Neutrophil (primary cell): ENCODE data around the gene SALL3.

Experiments used
- H3K27ac ChIP-seq: fragments of 200-600 bp; sonication (generic); 2 replicates; pipeline ENCODE4 v1.5.1; 2016; ENCODE audit warnings: mild to moderate bottlenecking, moderate library complexity
- H3K27me3 ChIP-seq: fragments of 200-600 bp; sonication (generic); 2 replicates; pipeline ENCODE4 v1.6.0; 2016; ENCODE audit warnings: mild to moderate bottlenecking
- H3K36me3 ChIP-seq: fragments of 200-600 bp; sonication (generic); 2 replicates; pipeline ENCODE4 v1.5.1; 2017
- H3K4me1 ChIP-seq, 2 experiments: fragments of 200-600 bp in 1 of 2; sonication (generic) in 1 of 2; 1 replicate in 1 of 2; 2 replicates in 1 of 2; pipeline versions ENCODE4 v1.5.1 to v1.6.1; 2013 to 2016; ENCODE audit warnings: low read depth in 1 of 2, low read length in 1 of 2, mild to moderate bottlenecking in 1 of 2, moderate library complexity in 1 of 2; ENCODE audit not compliant: control insufficient read depth in 1 of 2, insufficient read depth in 1 of 2
- H3K4me3 ChIP-seq, 2 experiments: fragments of 200-600 bp in 1 of 2; sonication (generic) in 1 of 2; 1 replicate in 1 of 2; 2 replicates in 1 of 2; pipeline ENCODE4 v1.5.1; 2013 to 2016; ENCODE audit warnings: low read depth in 1 of 2, low read length in 1 of 2, mild to moderate bottlenecking in 1 of 2, moderate library complexity in 1 of 2
- H3K9me3 ChIP-seq: fragments of 200-600 bp; sonication (generic); 2 replicates; pipeline ENCODE4 v1.5.1; 2016
- CTCF ChIP-seq: fragments of 200-600 bp; sonication (generic); IDR thresholded peaks from 2 replicates; pipeline ENCODE4 v1.5.1; 2016; ENCODE audit warnings: antibody characterized with exemption

SALL3 gene

GRCh38 chr18:78971511-78972245 lies 7.9 kb upstream of the SALL3 start:
- Histone ChIP-seq H3K9me3 (no peaks in the 10 kb centered on the region), H3K36me3 (no peaks in the 10 kb centered on the region), H3K27me3 (peaks cover 95% of the 10 kb centered on the region), H3K4me3 (no peak overlapping the region), H3K4me1 (no peaks in the 10 kb centered on the region), H3K27ac (no peak overlapping the region)
- TF ChIP-seq CTCF = no peak

GRCh38 chr18:78972385-78972918 lies 7.2 kb upstream of the SALL3 start:
- no peak overlapping the region for H3K27ac ChIP-seq
- no peaks in the 10 kb centered on the region for H3K36me3 ChIP-seq
- H3K4me1 ChIP-seq = no peaks in the 10 kb centered on the region
- H3K4me3 ChIP-seq = no peak overlapping the region
- peaks cover 99% of the 10 kb centered on the region for H3K27me3 ChIP-seq
- no peaks in the 10 kb centered on the region for H3K9me3 ChIP-seq
- no peak for TF ChIP-seq CTCF

- Histone ChIP-seq H3K27me3 (peaks cover 99% of the 10 kb centered on the region), H3K9me3 (no peaks in the 10 kb centered on the region), H3K36me3 (no peaks in the 10 kb centered on the region), H3K4me1 (no peaks in the 10 kb centered on the region), H3K27ac (no peak overlapping the region), H3K4me3 (no peak overlapping the region)
- no peak for TF ChIP-seq CTCF
Measured at GRCh38 chr18:78972930-78973331, 6.7 kb upstream of the SALL3 start.

- H3K4me3 ChIP-seq = no peak overlapping the region
- peaks cover 99% of the 10 kb centered on the region for H3K27me3 ChIP-seq
Measured at GRCh38 chr18:78973357-78974083, 6.1 kb upstream of the SALL3 start.

More at GRCh38 chr18:78973357-78974083, 6.1 kb upstream of the SALL3 start:
- Histone ChIP-seq H3K4me1 (no peaks in the 10 kb centered on the region), H3K27ac (no peak overlapping the region), H3K36me3 (no peaks in the 10 kb centered on the region), H3K9me3 (no peaks in the 10 kb centered on the region)
- no peak for TF ChIP-seq CTCF
